SK-N-SH (cell line): ENCODE measurements around the gene C5orf58. TPM values are rescaled to one million over a fixed set of nuclear protein-coding genes. Genes with fewer than 3 reads are reported as not detected.

Source experiments
- CTCF ChIA-PET: fragments of 300-600, 350-600 bp; formaldehyde crosslinking; extraction: SDS; loops from one replicate; lab custom pipeline; 2021; lab: Yijun Ruan, JAX
- POLR2A ChIA-PET: fragments of 350-600 bp; sonication (Branson Sonifier 250); formaldehyde crosslinking; extraction: SDS; loops from one replicate; lab custom pipeline; 2020; ENCODE audit warnings: antibody characterized with exemption, inconsistent platforms; lab: Yijun Ruan, JAX
- DNase-seq: peaks from one replicate; pipeline ENCODE4 v3.0.0; 2012
- H2AFZ ChIP-seq: fragments of 200-600 bp; sonication (generic); 2 replicates; pipeline ENCODE4 v1.8.1; 2016; ENCODE audit warnings: antibody characterized with exemption, mild to moderate bottlenecking, low read depth
- H3F3A ChIP-seq: fragments of 200-600 bp; sonication (generic); replicated peaks from 2 replicates; pipeline ENCODE3; 2016; ENCODE audit warnings: antibody characterized with exemption, mild to moderate bottlenecking; ENCODE audit not compliant: insufficient read depth
- H3K27ac ChIP-seq, 2 experiments: fragments of 200-500 bp in 1 of 2; fragments of 200-600 bp in 1 of 2; sonication (Bioruptor generic) in 1 of 2; sonication (generic), shearing (Covaris generic) in 1 of 2; 2 replicates each; pipeline versions ENCODE4 v1.5.1 to v1.6.1; 2014 to 2016; ENCODE audit warnings: low read depth in 2 of 2, inconsistent platforms in 1 of 2, low read length in 1 of 2, mild to moderate bottlenecking in 1 of 2, mixed read lengths in 1 of 2
- H3K27me3 ChIP-seq: fragments of 200-600 bp; sonication (generic), shearing (Covaris generic); 2 replicates; pipeline ENCODE4 v1.6.1; 2016; ENCODE audit warnings: mixed run types; ENCODE audit not compliant: insufficient read depth
- H3K36me3 ChIP-seq, 2 experiments: fragments of 200-500 bp in 1 of 2; fragments of 200-600 bp in 1 of 2; sonication (Bioruptor generic) in 1 of 2; sonication (generic) in 1 of 2; replicated peaks in 1 of 2; 2 replicates each; pipeline versions ENCODE3 to v1.5.1; 2014 to 2016; ENCODE audit warnings: low read length in 1 of 2, mild to moderate bottlenecking in 1 of 2; ENCODE audit not compliant: insufficient read depth in 2 of 2, control insufficient read depth in 1 of 2
- H3K4me1 ChIP-seq, 2 experiments: fragments of 200-500 bp in 1 of 2; fragments of 200-600 bp in 1 of 2; sonication (Bioruptor generic) in 1 of 2; sonication (generic), shearing (Covaris generic) in 1 of 2; 2 replicates each; pipeline versions ENCODE4 v1.5.1 to v1.6.1; 2014 to 2016; ENCODE audit warnings: low read depth in 1 of 2, low read length in 1 of 2, mixed run types in 1 of 2; ENCODE audit not compliant: insufficient read depth in 2 of 2, control insufficient read depth in 1 of 2
- H3K4me2 ChIP-seq: fragments of 200-600 bp; sonication (generic), shearing (Covaris generic); 2 replicates; pipeline ENCODE4 v1.6.1; 2017; ENCODE audit warnings: mixed run types
- H3K4me3 ChIP-seq, 2 experiments: fragments of 200-500 bp in 1 of 2; fragments of 200-600 bp in 1 of 2; sonication (Bioruptor generic) in 1 of 2; sonication (generic), shearing (Covaris generic) in 1 of 2; 2 replicates each; pipeline versions ENCODE4 v1.5.1 to v1.8.1; 2014 to 2016; ENCODE audit warnings: low read depth in 2 of 2, inconsistent platforms in 1 of 2, low read length in 1 of 2, mild to moderate bottlenecking in 1 of 2, mixed read lengths in 1 of 2, moderate library complexity in 1 of 2
- H3K79me2 ChIP-seq: fragments of 200-600 bp; sonication (generic); 2 replicates; pipeline ENCODE4 v1.8.1; 2017; ENCODE audit warnings: mild to moderate bottlenecking; ENCODE audit not compliant: insufficient read depth
- H3K9ac ChIP-seq: fragments of 200-600 bp; sonication (generic); 2 replicates; pipeline ENCODE4 v1.6.1; 2017; ENCODE audit warnings: mixed run types
- H3K9me2 ChIP-seq: fragments of 200-600 bp; sonication (generic); 2 replicates; pipeline ENCODE4 v1.6.1; 2017; ENCODE audit warnings: mixed run types
- H3K9me3 ChIP-seq: fragments of 200-600 bp; sonication (generic); 2 replicates; pipeline ENCODE4 v1.6.1; 2017; ENCODE audit warnings: mixed run types, mild to moderate bottlenecking, moderate library complexity
- H4K20me1 ChIP-seq: fragments of 200-600 bp; sonication (generic); 2 replicates; pipeline ENCODE4 v1.6.1; 2017; ENCODE audit warnings: mild to moderate bottlenecking, mixed run types; ENCODE audit not compliant: insufficient read depth
- ELF1 ChIP-seq: IDR thresholded peaks from 2 replicates; pipeline ENCODE4 v1.4.0; 2012
- RXRA ChIP-seq: IDR thresholded peaks from 2 replicates; pipeline ENCODE4 v1.4.0; 2012; ENCODE audit warnings: low read depth, mild to moderate bottlenecking, borderline replicate concordance
- ZBTB33 ChIP-seq: IDR thresholded peaks from 2 replicates; pipeline ENCODE4 v1.4.0; 2012; ENCODE audit warnings: low read depth, borderline replicate concordance
- polyA plus RNA-seq, 3 experiments: library from polyadenylated mRNA; depleted of rRNA; stranded (reverse); fragments of >200 nt; gene quantifications; 2 replicates each; pipeline ENCODE4 v1.2.3, GENCODE V29; 2012

The C5orf58 gene
- polyA plus RNA-seq, 1 of the 3 experiments (the other 2 are of a cell fraction) = not detected

GRCh38 chr5:170294556-170294955, 61.8 kb downstream of the C5orf58 start:
- Histone ChIP-seq H2AFZ (no peak overlapping the region), H3K27ac (no peak overlapping the region), H3F3A (no peaks in the 10 kb centered on the region), H3K27me3 (peaks cover 6% of the 10 kb centered on the region; the same call in 1 of the 2 replicates), H3K9me2 (no peaks in the 10 kb centered on the region), H3K4me2 (no peak overlapping the region), H4K20me1 (no peaks in the 10 kb centered on the region), H3K36me3 (no peaks in the 10 kb centered on the region), H3K9me3 (no peaks in the 10 kb centered on the region), H3K9ac (no peak overlapping the region), H3K4me3 (no peak overlapping the region), H3K4me1 (no peaks in the 10 kb centered on the region), H3K79me2 (no peaks in the 10 kb centered on the region)
- CTCF ChIA-PET = interaction anchor here (1.0 kb wide), 1 partner anchor 69 kb away, joined by 3 read pairs; no protein-coding TSS in a partner anchor
- no peak for DNase-seq
- POLR2A ChIA-PET = no interaction called here
- TF ChIP-seq ELF1 = no peak
- no peak for TF ChIP-seq RXRA
- no peak for TF ChIP-seq ZBTB33

Other genes starting within 250 kb of the C5orf58 start
- not detected in 2 replicates for gene FOXI1, start 127.1 kb upstream of the C5orf58 start, polyA plus RNA-seq (2012; rRNA removed)
- gene LCP2, start 64.8 kb downstream of the C5orf58 start, polyA plus RNA-seq (2012; rRNA removed) = not detected in 2 replicates
- not detected in 2 replicates for gene KCNMB1, start 156.4 kb downstream of the C5orf58 start, polyA plus RNA-seq (2012; rRNA removed)